GM12878 (cell line): ENCODE results near the gene ADAM15. TPM values are rescaled to one million over a fixed set of nuclear protein-coding genes. Genes with fewer than 3 reads are reported as not detected.

Experiments used
- CBFB ChIP-seq: IDR thresholded peaks from 2 replicates; pipeline ENCODE4 v1.6.1; 2016; ENCODE audit warnings: antibody characterized with exemption, low read depth
- EED ChIP-seq: sonication (generic); IDR thresholded peaks from 2 replicates; pipeline ENCODE4 v1.6.1; 2016; ENCODE audit warnings: antibody characterized with exemption, low read depth
- IKZF2 ChIP-seq, 2 experiments: fragments of 450-650 bp; IDR thresholded peaks; 2 replicates each; pipeline ENCODE4 v1.6.1; 2017; ENCODE audit warnings: mild to moderate bottlenecking in 2 of 2, moderate library complexity in 2 of 2
- RAD51 ChIP-seq: fragments of 450-650 bp; IDR thresholded peaks from 2 replicates; pipeline ENCODE4 v1.6.1; 2016; ENCODE audit warnings: moderate library complexity, mild to moderate bottlenecking, inconsistent platforms
- SP1 ChIP-seq: IDR thresholded peaks from one replicate; pipeline ENCODE4 v1.6.1; 2011; ENCODE audit warnings: low read depth, low read length
- ZBTB4 ChIP-seq: fragments of 450-650 bp; formaldehyde crosslinking; IDR thresholded peaks from 2 replicates; pipeline ENCODE4 v1.4.0; 2022; ENCODE audit warnings: mild to moderate bottlenecking, moderate library complexity
- ZNF622 ChIP-seq: fragments of 450-650 bp; IDR thresholded peaks from 2 replicates; pipeline ENCODE4 v1.6.1; 2017; ENCODE audit warnings: mild to moderate bottlenecking, inconsistent platforms
- polyA plus RNA-seq, 11 experiments: library from polyadenylated mRNA; depleted of rRNA in 4 of 11; unstranded in 6 of 11; stranded (reverse) in 5 of 11; fragments of >200 nt; fragmentation: Nextera tagmentation in 4 of 11; fragmentation: Illumina TruSeq in 1 of 11; extraction: Ambion mirVana in 4 of 11; extraction: Trizol in 1 of 11; gene quantifications; 1 replicate in 1 of 11; 2 replicates in 10 of 11; pipeline versions ENCODE4 v1.2.1 to v1.2.3, GENCODE V29; 2011 to 2016; ENCODE audit warnings: inconsistent platforms in 2 of 11, missing spikeins in 2 of 11, low read depth in 1 of 11
- total RNA-seq, 4 experiments: library from RNA; depleted of rRNA in 3 of 4; stranded (reverse); fragments of >200 nt in 3 of 4; fragmentation: Illumina TruSeq in 1 of 4; extraction: Trizol in 1 of 4; gene quantifications; 2 replicates each; pipeline versions ENCODE4 v1.2.1 to v1.2.3, GENCODE V29; 2013 to 2021
- TF ChIP-seq, protein P1 (sequence below): fragments of 450-650 bp; IDR thresholded peaks from 2 replicates; pipeline ENCODE4 v1.6.1; 2016; ENCODE audit warnings: mild to moderate bottlenecking, moderate library complexity, borderline replicate concordance
- TF ChIP-seq, protein P2 (sequence below), 3 experiments: IDR thresholded peaks in 2 of 3; conservative IDR thresholded peaks in 1 of 3; 2 replicates each; pipeline ENCODE4 v1.5.1; 2011; ENCODE audit warnings: low read depth in 3 of 3, low read length in 3 of 3, mild to moderate bottlenecking in 3 of 3, control low read depth in 2 of 3, moderate library complexity in 2 of 3, inconsistent platforms in 1 of 3, mixed read lengths in 1 of 3; ENCODE audit not compliant: control insufficient read depth in 2 of 3, insufficient read depth in 1 of 3; ENCODE audit errors: extremely low read depth in 1 of 3
- TF ChIP-seq, protein P3 (sequence below): fragments of 450-650 bp; IDR thresholded peaks from 2 replicates; pipeline ENCODE4 v1.6.1; 2017; ENCODE audit warnings: mild to moderate bottlenecking, moderate library complexity

ADAM15 gene
- total and polyA plus RNA-seq, 10 of the 15 experiments (the other 5 are each of a cell fraction or from before 2014, with no cell fraction given): 0.29 to 38.8 (median 14.7) TPM

- TF ChIP-seq, protein P1, sequence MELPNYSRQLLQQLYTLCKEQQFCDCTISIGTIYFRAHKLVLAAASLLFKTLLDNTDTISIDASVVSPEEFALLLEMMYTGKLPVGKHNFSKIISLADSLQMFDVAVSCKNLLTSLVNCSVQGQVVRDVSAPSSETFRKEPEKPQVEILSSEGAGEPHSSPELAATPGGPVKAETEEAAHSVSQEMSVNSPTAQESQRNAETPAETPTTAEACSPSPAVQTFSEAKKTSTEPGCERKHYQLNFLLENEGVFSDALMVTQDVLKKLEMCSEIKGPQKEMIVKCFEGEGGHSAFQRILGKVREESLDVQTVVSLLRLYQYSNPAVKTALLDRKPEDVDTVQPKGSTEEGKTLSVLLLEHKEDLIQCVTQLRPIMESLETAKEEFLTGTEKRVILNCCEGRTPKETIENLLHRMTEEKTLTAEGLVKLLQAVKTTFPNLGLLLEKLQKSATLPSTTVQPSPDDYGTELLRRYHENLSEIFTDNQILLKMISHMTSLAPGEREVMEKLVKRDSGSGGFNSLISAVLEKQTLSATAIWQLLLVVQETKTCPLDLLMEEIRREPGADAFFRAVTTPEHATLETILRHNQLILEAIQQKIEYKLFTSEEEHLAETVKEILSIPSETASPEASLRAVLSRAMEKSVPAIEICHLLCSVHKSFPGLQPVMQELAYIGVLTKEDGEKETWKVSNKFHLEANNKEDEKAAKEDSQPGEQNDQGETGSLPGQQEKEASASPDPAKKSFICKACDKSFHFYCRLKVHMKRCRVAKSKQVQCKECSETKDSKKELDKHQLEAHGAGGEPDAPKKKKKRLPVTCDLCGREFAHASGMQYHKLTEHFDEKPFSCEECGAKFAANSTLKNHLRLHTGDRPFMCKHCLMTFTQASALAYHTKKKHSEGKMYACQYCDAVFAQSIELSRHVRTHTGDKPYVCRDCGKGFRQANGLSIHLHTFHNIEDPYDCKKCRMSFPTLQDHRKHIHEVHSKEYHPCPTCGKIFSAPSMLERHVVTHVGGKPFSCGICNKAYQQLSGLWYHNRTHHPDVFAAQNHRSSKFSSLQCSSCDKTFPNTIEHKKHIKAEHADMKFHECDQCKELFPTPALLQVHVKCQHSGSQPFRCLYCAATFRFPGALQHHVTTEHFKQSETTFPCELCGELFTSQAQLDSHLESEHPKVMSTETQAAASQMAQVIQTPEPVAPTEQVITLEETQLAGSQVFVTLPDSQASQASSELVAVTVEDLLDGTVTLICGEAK: no peak
- TF ChIP-seq ZNF622 (no peak), ZBTB4 (no peak), EED (peak; percentile 69), IKZF2 (IDR thresholded peaks at IDR 0.05) (0 out of 4 replicates have a peak, but pooled peaks have one; percentile 22 to 25), CBFB (0 out of 2 replicates have a peak, but pooled peaks have one; percentile 27), RAD51 (no peak), SP1 (no peak)
- TF ChIP-seq, protein P2, sequence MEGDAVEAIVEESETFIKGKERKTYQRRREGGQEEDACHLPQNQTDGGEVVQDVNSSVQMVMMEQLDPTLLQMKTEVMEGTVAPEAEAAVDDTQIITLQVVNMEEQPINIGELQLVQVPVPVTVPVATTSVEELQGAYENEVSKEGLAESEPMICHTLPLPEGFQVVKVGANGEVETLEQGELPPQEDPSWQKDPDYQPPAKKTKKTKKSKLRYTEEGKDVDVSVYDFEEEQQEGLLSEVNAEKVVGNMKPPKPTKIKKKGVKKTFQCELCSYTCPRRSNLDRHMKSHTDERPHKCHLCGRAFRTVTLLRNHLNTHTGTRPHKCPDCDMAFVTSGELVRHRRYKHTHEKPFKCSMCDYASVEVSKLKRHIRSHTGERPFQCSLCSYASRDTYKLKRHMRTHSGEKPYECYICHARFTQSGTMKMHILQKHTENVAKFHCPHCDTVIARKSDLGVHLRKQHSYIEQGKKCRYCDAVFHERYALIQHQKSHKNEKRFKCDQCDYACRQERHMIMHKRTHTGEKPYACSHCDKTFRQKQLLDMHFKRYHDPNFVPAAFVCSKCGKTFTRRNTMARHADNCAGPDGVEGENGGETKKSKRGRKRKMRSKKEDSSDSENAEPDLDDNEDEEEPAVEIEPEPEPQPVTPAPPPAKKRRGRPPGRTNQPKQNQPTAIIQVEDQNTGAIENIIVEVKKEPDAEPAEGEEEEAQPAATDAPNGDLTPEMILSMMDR (IDR thresholded peaks at IDR 0.05 in 2 of 3, conservative IDR thresholded peaks at IDR 0.05 in 1 of 3; ENCODE audit: control insufficient read depth in 2 of 3, extremely low read depth in 1 of 3, insufficient read depth in 1 of 3, low read depth in 3 of 3, low read length in 3 of 3): no peak
- TF ChIP-seq, protein P3, sequence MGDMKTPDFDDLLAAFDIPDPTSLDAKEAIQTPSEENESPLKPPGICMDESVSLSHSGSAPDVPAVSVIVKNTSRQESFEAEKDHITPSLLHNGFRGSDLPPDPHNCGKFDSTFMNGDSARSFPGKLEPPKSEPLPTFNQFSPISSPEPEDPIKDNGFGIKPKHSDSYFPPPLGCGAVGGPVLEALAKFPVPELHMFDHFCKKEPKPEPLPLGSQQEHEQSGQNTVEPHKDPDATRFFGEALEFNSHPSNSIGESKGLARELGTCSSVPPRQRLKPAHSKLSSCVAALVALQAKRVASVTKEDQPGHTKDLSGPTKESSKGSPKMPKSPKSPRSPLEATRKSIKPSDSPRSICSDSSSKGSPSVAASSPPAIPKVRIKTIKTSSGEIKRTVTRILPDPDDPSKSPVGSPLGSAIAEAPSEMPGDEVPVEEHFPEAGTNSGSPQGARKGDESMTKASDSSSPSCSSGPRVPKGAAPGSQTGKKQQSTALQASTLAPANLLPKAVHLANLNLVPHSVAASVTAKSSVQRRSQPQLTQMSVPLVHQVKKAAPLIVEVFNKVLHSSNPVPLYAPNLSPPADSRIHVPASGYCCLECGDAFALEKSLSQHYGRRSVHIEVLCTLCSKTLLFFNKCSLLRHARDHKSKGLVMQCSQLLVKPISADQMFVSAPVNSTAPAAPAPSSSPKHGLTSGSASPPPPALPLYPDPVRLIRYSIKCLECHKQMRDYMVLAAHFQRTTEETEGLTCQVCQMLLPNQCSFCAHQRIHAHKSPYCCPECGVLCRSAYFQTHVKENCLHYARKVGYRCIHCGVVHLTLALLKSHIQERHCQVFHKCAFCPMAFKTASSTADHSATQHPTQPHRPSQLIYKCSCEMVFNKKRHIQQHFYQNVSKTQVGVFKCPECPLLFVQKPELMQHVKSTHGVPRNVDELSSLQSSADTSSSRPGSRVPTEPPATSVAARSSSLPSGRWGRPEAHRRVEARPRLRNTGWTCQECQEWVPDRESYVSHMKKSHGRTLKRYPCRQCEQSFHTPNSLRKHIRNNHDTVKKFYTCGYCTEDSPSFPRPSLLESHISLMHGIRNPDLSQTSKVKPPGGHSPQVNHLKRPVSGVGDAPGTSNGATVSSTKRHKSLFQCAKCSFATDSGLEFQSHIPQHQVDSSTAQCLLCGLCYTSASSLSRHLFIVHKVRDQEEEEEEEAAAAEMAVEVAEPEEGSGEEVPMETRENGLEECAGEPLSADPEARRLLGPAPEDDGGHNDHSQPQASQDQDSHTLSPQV: no peak
Measured at GRCh38 chr1:155010211-155010918, 40.8 kb upstream of the ADAM15 start (continued).
